Spinal cord (tissue), 10 donors: ENCODE results near the gene VAPA. TPM values are rescaled to one million over a fixed set of nuclear protein-coding genes. Genes with fewer than 3 reads are reported as not detected.
"Not testable (repeated sequence)": the region's sequence is repeated elsewhere in the genome, so short reads cannot be mapped to it uniquely, and the experiment has no call there.

Source experiments
- DNase-seq, 6 donors: peaks; one replicate each; pipeline versions ENCODE4 v3.0.0 to v3.0.0-alpha.2; 2013 to 2015; ENCODE audit warnings: low spot score in 6 of 6, low read depth in 4 of 6
- H3K27ac ChIP-seq: one replicate; pipeline ENCODE4 v1.5.1; 2013; ENCODE audit warnings: low read depth, low read length, control low read depth
- H3K27me3 ChIP-seq: one replicate; pipeline ENCODE4 v1.6.1; 2013; ENCODE audit warnings: low read length; ENCODE audit not compliant: control insufficient read depth, insufficient read depth
- H3K36me3 ChIP-seq: one replicate; pipeline ENCODE4 v1.6.1; 2013; ENCODE audit warnings: low read length; ENCODE audit not compliant: control insufficient read depth, insufficient read depth
- H3K4me1 ChIP-seq: one replicate; pipeline ENCODE4 v1.6.1; 2013; ENCODE audit warnings: low read length; ENCODE audit not compliant: control insufficient read depth, insufficient read depth
- H3K4me3 ChIP-seq: one replicate; pipeline ENCODE4 v1.5.1; 2013; ENCODE audit warnings: low read depth, low read length, control low read depth
- H3K9me3 ChIP-seq: one replicate; pipeline ENCODE4 v1.6.1; 2013; ENCODE audit warnings: low read length; ENCODE audit not compliant: control insufficient read depth, insufficient read depth
- WGBS: methylation state at CpG from one replicate; pipeline ENCODE4 v1.1.5; 2013; ENCODE audit warnings: missing lambda C conversion rate; ENCODE audit not compliant: insufficient coverage; 5-methylcytosine and 5-hydroxymethylcytosine counted together
- polyA plus RNA-seq, 2 donors: library from polyadenylated mRNA; unstranded; fragments of 120-200 nt; gene quantifications; one replicate each; pipeline ENCODE4 v1.2.1, GENCODE V29; 2013; ENCODE audit not compliant: insufficient read length in 2 of 2
- total RNA-seq, 2 donors: library from RNA; depleted of rRNA in 1 of 2; stranded (reverse); fragments of 120-200 nt in 1 of 2; fragments of >200 nt in 1 of 2; gene quantifications; one replicate each; pipeline versions ENCODE4 v1.2.3 to v1.2.4, GENCODE V29; 2013 to 2014
- donor health status: healthy.

VAPA gene
- total and polyA plus RNA-seq, 4 donors: 259 to 313 (median 270) TPM

DNA sequence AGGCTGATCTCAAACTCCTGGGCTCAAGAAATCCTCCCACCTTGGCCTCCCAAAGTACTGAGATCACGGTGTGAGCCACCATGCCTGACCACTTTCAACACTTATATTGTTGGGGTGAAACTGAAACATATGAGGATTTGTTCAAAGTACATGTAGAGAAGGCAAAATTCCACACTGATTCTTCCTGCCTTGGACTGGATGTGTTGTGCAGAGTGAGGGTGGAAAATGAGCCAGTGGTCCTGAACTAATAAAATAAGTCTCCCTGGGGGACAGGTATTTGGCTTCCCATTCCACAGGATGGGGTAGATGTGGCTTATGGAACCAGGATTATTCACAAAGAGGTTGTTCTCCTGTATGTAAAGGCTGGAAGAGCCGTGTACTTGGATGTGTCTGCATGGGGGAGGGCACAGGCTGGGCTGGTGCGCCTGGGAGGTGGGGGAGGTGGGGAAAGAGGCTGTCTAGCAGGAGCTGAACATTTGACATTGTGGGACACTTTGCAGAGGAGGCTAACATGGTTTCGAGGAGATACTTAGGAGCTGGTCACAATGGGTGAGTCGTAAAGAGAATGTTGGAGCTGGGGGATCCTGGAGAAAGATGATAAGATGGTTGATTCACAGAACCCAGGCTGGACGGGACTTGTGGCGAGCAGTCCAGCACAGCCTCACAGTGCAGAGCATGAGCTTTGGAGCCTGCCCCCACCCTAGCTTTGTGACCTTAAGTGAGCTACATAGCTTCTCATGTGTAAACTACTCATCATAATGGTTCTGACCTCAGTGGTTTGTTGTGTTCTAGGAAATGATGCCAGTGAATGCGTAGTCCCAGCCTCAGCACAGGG lies 28.4 kb upstream of the VAPA start, which contains the start of gene TXNDC2:
TSS of gene TXNDC2 (plus strand) at position 804 of the 835 bp plus-strand sequence. CDS start 708 bp downstream, outside the sequence.
- Histone ChIP-seq H3K4me3 (no peak within 1 kb of the TSS), H3K9me3 (no peaks in the 10 kb centered on the region), H3K4me1 (no peaks in the 10 kb centered on the region), H3K27ac (no peak within 1 kb of the TSS), H3K27me3 (no peaks in the 10 kb centered on the region), H3K36me3 (no peaks in the 10 kb centered on the region)
- WGBS: 96% methylated on average over 7 of the region's 8 CpGs
- DNase-seq: no peak

DNA sequence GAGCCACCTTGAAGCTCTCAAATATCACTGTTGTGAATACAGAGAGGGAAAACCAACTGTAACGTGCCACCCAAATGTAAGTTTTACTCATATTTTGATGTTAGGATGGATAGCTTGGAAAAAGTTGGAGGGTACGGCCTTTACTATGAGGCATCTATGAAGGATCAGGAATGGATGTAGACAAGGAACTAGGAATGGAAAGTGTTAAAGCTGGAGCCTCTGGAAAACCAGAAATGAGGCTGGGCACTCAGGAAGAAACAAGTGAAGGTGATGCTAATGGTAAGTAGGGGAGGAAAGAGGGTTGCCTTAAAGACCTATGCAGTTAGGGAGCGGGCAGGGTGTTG lies 27.8 kb upstream of the VAPA start:
- Histone ChIP-seq H3K36me3 (no peaks in the 10 kb centered on the region), H3K27ac (no peak overlapping the region), H3K9me3 (no peaks in the 10 kb centered on the region), H3K27me3 (no peaks in the 10 kb centered on the region), H3K4me3 (no peak overlapping the region), H3K4me1 (no peaks in the 10 kb centered on the region)
- DNase-seq: no peak
- 96% methylated on average over 2 of the region's 3 CpGs for WGBS

GRCh38 chr18:9887992-9888391 lies 25.8 kb upstream of the VAPA start:
- H3K27me3 ChIP-seq: no peaks in the 10 kb centered on the region
- H3K4me3 ChIP-seq: no peak overlapping the region
- 92% methylated on average over 2 of the region's 5 CpGs for WGBS
- no peaks in the 10 kb centered on the region for H3K36me3 ChIP-seq
- no peak overlapping the region for H3K27ac ChIP-seq
- no peaks in the 10 kb centered on the region for H3K4me1 ChIP-seq
- H3K9me3 ChIP-seq: no peaks in the 10 kb centered on the region
- no peak for DNase-seq

DNA sequence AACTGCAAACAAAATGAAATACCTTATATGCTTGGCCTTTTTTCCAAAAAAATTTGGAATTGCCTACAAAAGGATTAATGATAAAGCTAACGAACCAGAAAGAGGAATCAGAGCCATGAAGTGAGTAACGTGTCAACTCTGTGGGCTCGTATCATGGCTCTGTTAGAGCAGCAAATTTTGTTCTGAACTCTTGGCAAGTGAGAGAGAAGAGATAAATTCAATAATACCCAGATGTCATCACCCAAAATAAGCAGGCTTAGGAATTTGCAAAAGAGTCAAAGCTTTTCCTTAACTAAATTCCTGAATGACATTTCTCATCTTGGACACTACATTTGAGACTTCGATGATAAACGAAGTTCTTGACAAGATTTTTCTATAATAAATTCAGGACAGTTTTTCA lies 23.6 kb upstream of the VAPA start:
- H3K4me1 ChIP-seq: no peaks in the 10 kb centered on the region
- no peaks in the 10 kb centered on the region for H3K9me3 ChIP-seq
- no peak overlapping the region for H3K4me3 ChIP-seq
- WGBS: no CpG with 5 or more reads among the region's 5 CpGs
- DNase-seq: no peak
- H3K27ac ChIP-seq: no peak overlapping the region
- no peaks in the 10 kb centered on the region for H3K27me3 ChIP-seq
- no peaks in the 10 kb centered on the region for H3K36me3 ChIP-seq

GRCh38 chr18:9890957-9891356 lies 22.9 kb upstream of the VAPA start:
- H3K4me3 ChIP-seq: no peak overlapping the region
- no CpG with 5 or more reads among the region's 1 CpG for WGBS

GRCh38 chr18:9891515-9891914 lies 22.3 kb upstream of the VAPA start:
- no CpG with 5 or more reads among the region's 4 CpGs for WGBS
- H3K9me3 ChIP-seq: not testable (repeated sequence)

More at GRCh38 chr18:9890957-9891356, 22.9 kb upstream of the VAPA start:
- H3K27ac ChIP-seq: no peak overlapping the region
- H3K36me3 ChIP-seq: no peaks in the 10 kb centered on the region
- no peaks in the 10 kb centered on the region for H3K27me3 ChIP-seq
- no peaks in the 10 kb centered on the region for H3K4me1 ChIP-seq
- no peaks in the 10 kb centered on the region for H3K9me3 ChIP-seq
- DNase-seq: no peak

GRCh38 chr18:9894454-9895068 lies 19.3 kb upstream of the VAPA start:
- Histone ChIP-seq H3K27me3 (no peaks in the 10 kb centered on the region), H3K4me1 (no peaks in the 10 kb centered on the region), H3K36me3 (no peaks in the 10 kb centered on the region), H3K4me3 (no peak overlapping the region), H3K9me3 (no peaks in the 10 kb centered on the region), H3K27ac (no peak overlapping the region)
- 92% methylated on average over 2 of the region's 6 CpGs for WGBS
- no peak for DNase-seq

More at GRCh38 chr18:9891515-9891914, 22.3 kb upstream of the VAPA start:
- H3K27ac ChIP-seq, H3K27me3 ChIP-seq, H3K36me3 ChIP-seq, H3K4me3 ChIP-seq, DNase-seq, H3K4me1 ChIP-seq: not testable (repeated sequence)

DNA sequence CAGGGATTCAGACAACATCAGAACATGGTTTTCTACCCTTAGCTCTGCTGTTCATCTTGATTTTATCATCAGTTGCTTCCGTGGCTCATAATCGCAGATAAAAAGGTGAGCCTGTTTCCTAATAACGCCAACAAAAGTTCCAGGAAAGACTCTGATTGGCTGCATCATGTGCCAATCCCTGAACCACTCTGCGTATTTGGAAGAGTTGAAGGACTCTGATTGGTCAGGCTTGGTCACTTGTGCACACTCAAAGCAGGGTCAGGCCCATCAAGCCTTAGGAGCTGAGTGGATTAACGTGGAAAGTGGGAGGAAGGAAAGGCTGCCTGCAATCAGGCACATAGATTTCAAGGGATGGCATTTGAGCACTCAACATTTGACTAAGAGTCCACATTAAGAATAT lies 16.7 kb upstream of the VAPA start:
- no peaks in the 10 kb centered on the region for H3K4me1 ChIP-seq
- H3K27ac ChIP-seq: no peak overlapping the region
- no peaks in the 10 kb centered on the region for H3K27me3 ChIP-seq
- no peak for DNase-seq
- H3K4me3 ChIP-seq: no peak overlapping the region
- H3K36me3 ChIP-seq: no peaks in the 10 kb centered on the region
- WGBS: 95% methylated on average over 4 of the region's 5 CpGs
- no peaks in the 10 kb centered on the region for H3K9me3 ChIP-seq

GRCh38 chr18:9897787-9898291 lies 16.0 kb upstream of the VAPA start:
- H3K4me3 ChIP-seq, DNase-seq, H3K27me3 ChIP-seq, H3K27ac ChIP-seq, H3K9me3 ChIP-seq, H3K4me1 ChIP-seq, H3K36me3 ChIP-seq: not testable (repeated sequence)
- 91% methylated on average over 9 of the region's 10 CpGs for WGBS
